Heart left ventricle (tissue), 16 donors: ENCODE data around the gene TTC38. TPM values are rescaled to one million over a fixed set of nuclear protein-coding genes. Genes with fewer than 3 reads are reported as not detected.
A peak's percentile ranks its signal among the peaks of the same experiment; 100 is the strongest.

Experiments used
- ATAC-seq, 4 donors: fragments of 200-7000 bp; cut with Tn5 transposase; one replicate each; pipeline ENCODE4 v1.9.1; 2020 to 2022; ENCODE audit warnings: moderate library complexity in 4 of 4, mild to moderate bottlenecking in 3 of 4, moderate number of reproducible peaks in 1 of 4
- DNase-seq, 5 donors: peaks; one replicate each; pipeline ENCODE4 v3.0.0-alpha.2; 2020
- H3K27ac ChIP-seq, 12 donors: fragments of 200-600 bp; sonication (generic) in 4 of 12; one replicate each; pipeline versions ENCODE4 v1.5.0 to v1.8.0; 2016 to 2022; ENCODE audit warnings: mild to moderate bottlenecking in 2 of 12
- H3K27me3 ChIP-seq, 9 donors: fragments of 200-600 bp; sonication (generic) in 2 of 9; one replicate each; pipeline versions ENCODE4 v1.5.1 to v1.8.0; 2016 to 2022; ENCODE audit warnings: mild to moderate bottlenecking in 3 of 9
- H3K36me3 ChIP-seq, 9 donors: fragments of 200-600 bp; sonication (generic) in 2 of 9; one replicate each; pipeline versions ENCODE4 v1.5.0 to v1.8.0; 2018 to 2022; ENCODE audit warnings: mild to moderate bottlenecking in 2 of 9
- H3K4me1 ChIP-seq, 12 donors: fragments of 200-600 bp; sonication (generic) in 4 of 12; one replicate each; pipeline versions ENCODE4 v1.5.0 to v1.8.0; 2016 to 2022; ENCODE audit warnings: mild to moderate bottlenecking in 3 of 12
- H3K4me3 ChIP-seq, 12 donors: fragments of 200-600 bp; sonication (generic) in 4 of 12; one replicate each; pipeline versions ENCODE4 v1.5.0 to v1.8.0; 2017 to 2022; ENCODE audit warnings: mild to moderate bottlenecking in 9 of 12, moderate library complexity in 4 of 12
- H3K9me3 ChIP-seq, 12 donors: fragments of 200-600 bp; sonication (generic) in 4 of 12; one replicate each; pipeline versions ENCODE4 v1.5.0 to v1.8.0; 2016 to 2022; ENCODE audit warnings: mild to moderate bottlenecking in 1 of 12
- CTCF ChIP-seq, 12 donors: fragments of 200-600 bp; sonication (generic) in 4 of 12; IDR thresholded peaks; one replicate each; pipeline versions ENCODE4 v1.5.0 to v1.8.0; 2018 to 2022; ENCODE audit warnings: antibody characterized with exemption in 12 of 12, mild to moderate bottlenecking in 5 of 12
- POLR2A ChIP-seq, 2 donors: fragments of 450-650 bp; IDR thresholded peaks; one replicate each; pipeline ENCODE4 v1.6.1; 2017; ENCODE audit warnings: antibody characterized with exemption in 2 of 2, mild to moderate bottlenecking in 2 of 2, moderate library complexity in 2 of 2
- WGBS, 4 donors: extraction: QIAGEN DNeasy Blood & Tissue Kit in 2 of 4; methylation state at CpG; one replicate each; pipeline versions ENCODE4 v1.1.5 to v1.1.7; 2013 to 2018; 5-methylcytosine and 5-hydroxymethylcytosine counted together
- intact Hi-C, 10 donors: fragments of 100-400 bp; cut with DNase I; formaldehyde crosslinking; loops; one replicate each; pipeline versions ENCODE4 v1.11.1 to v1.14.2; 2022
- polyA plus RNA-seq, 2 donors: library from polyadenylated mRNA; stranded (reverse); fragments of 200-250 nt; gene quantifications; one replicate each; pipeline ENCODE4 v1.2.3, GENCODE V29; 2013
- total RNA-seq, 9 donors: library from RNA; depleted of rRNA in 2 of 9; stranded (reverse); fragments of >200 nt in 2 of 9; fragmentation: NEBNext Ultra II Directional in 3 of 9; extraction: Animal tissue kit (Norgen Biotek cat#: 25700) in 3 of 9; gene quantifications; one replicate each; pipeline versions ENCODE4 v1.1.0 to v1.2.4, GENCODE V29; 2016 to 2023
- donor health status: ischemic (EF 13 %, LVEDD 7.1; RV severe dilation, severe dysfunction).
- donor health status: healthy with polysubstance abuse.
- donor health status: DM: no; HTN: yes; CAD: no.
- donor health status: DM: no; HTN: no; CAD: no.
- donor health status: ischemic (EF 25% LVEDD 6.9; RV normal size, moderate dysfunction).
- donor health status: ischemic (EF 25% LVEDD 5.7; RV mildly dilated, moderate dysfunction).
- donor health status: healthy.
- donor health status: DM: yes; HTN: yes; CAD: no.
- donor health status: ischemic (EF 35%, LVEDD 5.7; RV mildly dilated, moderate dysfunction).
- donor health status: nonischemic (EF 11% LVEDD 7.7; RV severe dilation, severe dysfunction).
- donor health status: DM: yes; HTN: yes; CAD: no.
- donor health status: PGD.
- donor health status: ischemic (EF 29% LVEDD 5.4; RV normal size, mild dysfunction).
- donor health status: nonischemic (EF 23%, LVEDD 6.1; RV moderate dilation, normal function).

The TTC38 gene
- total and polyA plus RNA-seq, 11 donors = 15.5 to 72.4 (median 25.3) TPM

- no peaks in the 10 kb centered on the region for H3K27me3 ChIP-seq
- peak in 1 of 5 donors; percentile 27 for DNase-seq
- intact Hi-C loops = loop anchor here in 5 of 10 donors (5.0 to 10.0 kb wide), 2 partner anchors 325 to 327 kb away; no protein-coding TSS in a partner anchor
- H3K36me3 ChIP-seq = peaks cover 0 to 10% (median 0%) of the 10 kb centered on the region in 9 donors
- H3K27ac ChIP-seq = no peak overlapping the region
- TF ChIP-seq CTCF (IDR thresholded peaks at IDR 0.05) = no peak
- TF ChIP-seq POLR2A (IDR thresholded peaks at IDR 0.05) = no peak
- H3K4me1 ChIP-seq = peaks cover 0 to 2% (median 0%) of the 10 kb centered on the region in 12 donors
- H3K9me3 ChIP-seq = no peaks in the 10 kb centered on the region
- no peak overlapping the region for H3K4me3 ChIP-seq
- 90 to 98% (median 95%) methylated on average over 10 of the region's 10 CpGs for WGBS, 4 donors
- ATAC-seq = no peak
Observed at GRCh38 chr22:46319319-46319718, 51.5 kb downstream of the TTC38 start.

GRCh38 chr22:46320166-46320710 is 52.4 kb downstream of the TTC38 start:
- DNase-seq (peak in 1 of 5 donors; percentile 33), ATAC-seq (no peak)
- no peak for TF ChIP-seq POLR2A (IDR thresholded peaks at IDR 0.05)
- TF ChIP-seq CTCF (IDR thresholded peaks at IDR 0.05) = no peak
- H3K4me1 ChIP-seq = no peaks in the 10 kb centered on the region
- H3K27ac ChIP-seq = no peak overlapping the region
- intact Hi-C loops = no loop called here
- 91 to 95% (median 93%) methylated on average over 13 to 14 of the region's 14 CpGs for WGBS, 4 donors
- H3K9me3 ChIP-seq = no peaks in the 10 kb centered on the region
- H3K36me3 ChIP-seq = peaks cover 0 to 10% (median 0%) of the 10 kb centered on the region in 9 donors
- no peak overlapping the region for H3K4me3 ChIP-seq
- no peaks in the 10 kb centered on the region for H3K27me3 ChIP-seq

- intact Hi-C loops = no loop called here
- H3K9me3 ChIP-seq = no peaks in the 10 kb centered on the region
- TF ChIP-seq CTCF (IDR thresholded peaks at IDR 0.05) (no peak), POLR2A (IDR thresholded peaks at IDR 0.05) (no peak)
- no peak overlapping the region for H3K27ac ChIP-seq
- no peaks in the 10 kb centered on the region for H3K4me1 ChIP-seq
- no peaks in the 10 kb centered on the region for H3K27me3 ChIP-seq
- DNase-seq (peak in 1 of 5 donors; percentile 12), ATAC-seq (no peak)
- H3K36me3 ChIP-seq = peaks cover 0 to 10% (median 0%) of the 10 kb centered on the region in 9 donors
- WGBS, 4 donors = 95 to 98% (median 97%) methylated on average over 20 of the region's 20 CpGs
- H3K4me3 ChIP-seq = no peak overlapping the region
Observed at GRCh38 chr22:46320716-46321386, 53.0 kb downstream of the TTC38 start.

GRCh38 chr22:46322711-46323110 is 54.9 kb downstream of the TTC38 start:
- no peak for TF ChIP-seq CTCF (IDR thresholded peaks at IDR 0.05)
- no peak for TF ChIP-seq POLR2A (IDR thresholded peaks at IDR 0.05)
- intact Hi-C loops = no loop called here
- no peaks in the 10 kb centered on the region for H3K9me3 ChIP-seq
- H3K4me3 ChIP-seq = no peak overlapping the region
- H3K27ac ChIP-seq = no peak overlapping the region
- ATAC-seq (no peak), DNase-seq (peak in 1 of 5 donors; percentile 37)
- no peaks in the 10 kb centered on the region for H3K27me3 ChIP-seq
- peaks cover 0 to 6% (median 0%) of the 10 kb centered on the region in 9 donors for H3K36me3 ChIP-seq
- no peaks in the 10 kb centered on the region for H3K4me1 ChIP-seq
- WGBS, 4 donors = 94 to 99% (median 96%) methylated on average over 14 to 15 of the region's 15 CpGs
